H1 (cell line): ENCODE measurements around the gene MMP24. TPM values are rescaled to one million over a fixed set of nuclear protein-coding genes. Genes with fewer than 3 reads are reported as not detected.

ENCODE experiments used
- CTCF ChIA-PET: fragments of 300-600 bp; sonication (Branson Sonifier 250); formaldehyde crosslinking; loops from one replicate; lab custom pipeline; 2021; ENCODE audit not compliant: partially characterized antibody; lab: Charles Lee
- POLR2A ChIA-PET: fragments of 300-600 bp; sonication (Branson Sonifier 250); formaldehyde crosslinking; loops from one replicate; lab custom pipeline; 2021; ENCODE audit warnings: inconsistent platforms; ENCODE audit not compliant: partially characterized antibody; lab: Charles Lee
- DNase-seq, 2 experiments: peaks; one replicate each; pipeline versions ENCODE4 v3.0.0 to v3.0.0-alpha.2; 2010 to 2022; ENCODE audit warnings: low spot score in 2 of 2, low read depth in 1 of 2, mixed read lengths in 1 of 2
- FAIRE-seq: peaks from 2 replicates; lab custom pipeline; 2011; peaks lifted over from hg19 to GRCh38; lab: Jason Lieb, UNC
- H2AFZ ChIP-seq: 2 replicates; pipeline ENCODE4 v1.8.1; 2012; ENCODE audit warnings: low read length, inconsistent platforms
- H2AK5ac ChIP-seq: 2 replicates; pipeline ENCODE4 v1.6.1; 2013; ENCODE audit warnings: low read depth, low read length
- H2BK120ac ChIP-seq: replicated peaks from 2 replicates; pipeline ENCODE3; 2013; ENCODE audit warnings: low read depth, low read length, inconsistent platforms
- H2BK12ac ChIP-seq: 2 replicates; pipeline ENCODE4 v1.6.1; 2013; ENCODE audit warnings: low read depth, low read length
- H2BK15ac ChIP-seq: 2 replicates; pipeline ENCODE4 v1.6.1; 2013; ENCODE audit warnings: low read length
- H2BK20ac ChIP-seq: 2 replicates; pipeline ENCODE4 v1.6.1; 2013; ENCODE audit warnings: low read length
- H2BK5ac ChIP-seq: 2 replicates; pipeline ENCODE4 v1.6.1; 2013; ENCODE audit warnings: low read depth, low read length
- H3K14ac ChIP-seq: 2 replicates; pipeline ENCODE4 v1.6.1; 2013; ENCODE audit warnings: inconsistent platforms; ENCODE audit not compliant: insufficient read length
- H3K18ac ChIP-seq: 2 replicates; pipeline ENCODE4 v1.6.1; 2013; ENCODE audit warnings: low read length; ENCODE audit errors: extremely low read depth
- H3K23ac ChIP-seq: 2 replicates; pipeline ENCODE4 v1.6.1; 2013; ENCODE audit warnings: inconsistent platforms; ENCODE audit not compliant: insufficient read length
- H3K23me2 ChIP-seq: 2 replicates; pipeline ENCODE4 v1.6.1; 2013; ENCODE audit warnings: low read depth, low read length
- H3K27ac ChIP-seq: 2 replicates; pipeline ENCODE4 v1.6.1; 2011; ENCODE audit warnings: low read depth, low read length, inconsistent platforms
- H3K27me3 ChIP-seq, 4 experiments: replicated peaks in 1 of 4; 1 replicate in 1 of 4; 2 replicates in 3 of 4; pipeline versions ENCODE4 v1.6.1 to v1.8.1; 2011 to 2013; ENCODE audit warnings: low read length in 3 of 4, mild to moderate bottlenecking in 3 of 4, inconsistent platforms in 2 of 4, mixed read lengths in 2 of 4, moderate library complexity in 1 of 4; ENCODE audit not compliant: control insufficient read depth in 3 of 4, insufficient read depth in 3 of 4; ENCODE audit errors: extremely low read depth in 1 of 4
- H3K36me3 ChIP-seq, 4 experiments: 2 replicates each; pipeline versions ENCODE4 v1.6.1 to v1.8.1; 2011 to 2013; ENCODE audit warnings: mild to moderate bottlenecking in 4 of 4, low read length in 3 of 4, moderate library complexity in 2 of 4, control low read depth in 1 of 4, inconsistent platforms in 1 of 4; ENCODE audit not compliant: insufficient read depth in 4 of 4, control insufficient read depth in 2 of 4
- H3K4ac ChIP-seq: replicated peaks from 2 replicates; pipeline ENCODE3; 2013; ENCODE audit warnings: low read length, low read depth, mixed read lengths, inconsistent platforms; ENCODE audit not compliant: insufficient read length
- H3K4me1 ChIP-seq, 4 experiments: replicated peaks in 1 of 4; 1 replicate in 1 of 4; 2 replicates in 3 of 4; pipeline versions ENCODE4 v1.6.1 to v1.8.1; 2011 to 2013; ENCODE audit warnings: low read length in 3 of 4, inconsistent platforms in 2 of 4, mixed read lengths in 1 of 4; ENCODE audit not compliant: insufficient read depth in 4 of 4, control insufficient read depth in 3 of 4
- H3K4me2 ChIP-seq, 2 experiments: 2 replicates each; pipeline versions ENCODE4 v1.6.1 to v1.8.1; 2011 to 2013; ENCODE audit warnings: low read depth in 2 of 2, low read length in 2 of 2, control low read depth in 1 of 2, inconsistent platforms in 1 of 2, mild to moderate bottlenecking in 1 of 2; ENCODE audit not compliant: insufficient read depth in 1 of 2
- H3K4me3 ChIP-seq, 4 experiments: fragments of 200-600, 300-600 bp in 1 of 4; sonication (generic), shearing (Covaris generic), sonication (Bioruptor Twin) in 1 of 4; 2 replicates each; pipeline versions ENCODE4 v1.5.1 to v1.8.1; 2011 to 2016; ENCODE audit warnings: low read length in 4 of 4, low read depth in 3 of 4, control low read depth in 2 of 4, inconsistent platforms in 2 of 4, mild to moderate bottlenecking in 2 of 4, mixed read lengths in 1 of 4, moderate library complexity in 1 of 4; ENCODE audit not compliant: insufficient read depth in 2 of 4; ENCODE audit errors: extremely low read depth in 1 of 4
- H3K56ac ChIP-seq: replicated peaks from 2 replicates; pipeline ENCODE3; 2013; ENCODE audit warnings: low read depth, mild to moderate bottlenecking, mixed read lengths, low read length, inconsistent platforms; ENCODE audit not compliant: insufficient read length
- H3K79me1 ChIP-seq: 2 replicates; pipeline ENCODE4 v1.6.1; 2013; ENCODE audit warnings: low read depth, low read length, control low read depth
- H3K79me2 ChIP-seq, 2 experiments: 2 replicates each; pipeline versions ENCODE4 v1.6.1 to v1.8.1; 2012 to 2013; ENCODE audit warnings: low read length in 2 of 2, mild to moderate bottlenecking in 2 of 2, inconsistent platforms in 1 of 2; ENCODE audit not compliant: insufficient read depth in 2 of 2, control insufficient read depth in 1 of 2
- H3K9ac ChIP-seq, 4 experiments: replicated peaks in 1 of 4; 1 replicate in 1 of 4; 2 replicates in 3 of 4; pipeline versions ENCODE4 v1.6.1 to v1.8.1; 2011 to 2013; ENCODE audit warnings: low read depth in 3 of 4, low read length in 3 of 4, control low read depth in 2 of 4, mild to moderate bottlenecking in 2 of 4, moderate library complexity in 2 of 4, inconsistent platforms in 1 of 4; ENCODE audit errors: extremely low read depth in 1 of 4
- H3K9me3 ChIP-seq, 2 experiments: 2 replicates each; pipeline versions ENCODE4 v1.6.1 to v1.8.1; 2012 to 2013; ENCODE audit warnings: mild to moderate bottlenecking in 2 of 2, moderate library complexity in 2 of 2, control low read depth in 1 of 2, inconsistent platforms in 1 of 2, low read depth in 1 of 2, low read length in 1 of 2, mixed read lengths in 1 of 2; ENCODE audit not compliant: insufficient read depth in 2 of 2
- H4K20me1 ChIP-seq, 2 experiments: replicated peaks in 1 of 2; 2 replicates each; pipeline versions ENCODE3 to v1.8.1; 2011 to 2013; ENCODE audit warnings: inconsistent platforms in 2 of 2, low read length in 2 of 2, mild to moderate bottlenecking in 1 of 2; ENCODE audit not compliant: insufficient read depth in 2 of 2, control insufficient read depth in 1 of 2
- H4K5ac ChIP-seq: 2 replicates; pipeline ENCODE4 v1.6.1; 2013; ENCODE audit warnings: low read length, low read depth, mixed read lengths, inconsistent platforms; ENCODE audit not compliant: insufficient read length
- H4K8ac ChIP-seq: 2 replicates; pipeline ENCODE4 v1.8.0; 2013; ENCODE audit warnings: mild to moderate bottlenecking, moderate library complexity, low read length, inconsistent platforms; ENCODE audit not compliant: insufficient read depth; ENCODE audit errors: extremely low read depth
- H4K91ac ChIP-seq: replicated peaks from 2 replicates; pipeline ENCODE3; 2013; ENCODE audit warnings: low read length, mixed read lengths, inconsistent platforms; ENCODE audit not compliant: insufficient read length
- EZH2 ChIP-seq: fragments of 200-600 bp; sonication (generic); IDR thresholded peaks from 2 replicates; pipeline ENCODE4 v1.7.1; 2012; ENCODE audit warnings: low read depth, mild to moderate bottlenecking, moderate library complexity, low read length, inconsistent platforms; ENCODE audit not compliant: severe bottlenecking
- HDAC6 ChIP-seq: IDR thresholded peaks from one replicate; pipeline ENCODE4 v1.7.1; 2012; ENCODE audit warnings: low read depth, mild to moderate bottlenecking, inconsistent platforms, low read length, moderate library complexity
- PHF8 ChIP-seq: fragments of 200-600 bp; sonication (generic); conservative IDR thresholded peaks from 2 replicates; pipeline ENCODE4 v1.7.1; 2012; ENCODE audit warnings: low read depth, mild to moderate bottlenecking, inconsistent platforms, low read length, moderate library complexity
- YY1 ChIP-seq: IDR thresholded peaks from 2 replicates; pipeline ENCODE4 v1.6.1; 2011; ENCODE audit warnings: low read depth, mild to moderate bottlenecking, low read length
- WGBS, 2 experiments: shearing (Covaris generic) in 1 of 2; methylation state at CpG; one replicate each; pipeline versions ENCODE4 v1.1.6 to v1.1.7; 2013 to 2015; ENCODE audit warnings: low lambda C conversion rate in 2 of 2, mixed read lengths in 2 of 2, inconsistent platforms in 1 of 2, low coverage in 1 of 2, missing lambda C conversion rate in 1 of 2; ENCODE audit not compliant: insufficient replicate concordance in 2 of 2, insufficient coverage in 1 of 2, insufficient read length in 1 of 2; ENCODE audit errors: extremely low coverage in 1 of 2, missing lambda C conversion rate in 1 of 2; 5-methylcytosine and 5-hydroxymethylcytosine counted together
- polyA plus RNA-seq, 7 experiments: library from polyadenylated mRNA; depleted of rRNA in 3 of 7; stranded (reverse) in 5 of 7; unstranded in 2 of 7; fragments of >200 nt in 5 of 7; fragments of 200-250 nt in 2 of 7; gene quantifications; 1 replicate in 5 of 7; 2 replicates in 1 of 7; 4 replicates in 1 of 7; pipeline versions ENCODE4 v1.2.1 to v1.2.3, GENCODE V29; 2011 to 2013; ENCODE audit warnings: missing spikeins in 2 of 7, mixed read lengths in 2 of 7
- total RNA-seq: library from RNA; stranded (reverse); fragmentation: NEBNext Ultra II Directional; extraction: Animal tissue kit (Norgen Biotek cat#: 25700); gene quantifications from 2 replicates; pipeline ENCODE4 v1.2.1, GENCODE V29; 2021

Gene MMP24
- total and polyA plus RNA-seq, 2 of the 8 experiments (the other 6 are each of a cell fraction or from before 2014, with no cell fraction given): 18.8 to 21.4 TPM

DNA sequence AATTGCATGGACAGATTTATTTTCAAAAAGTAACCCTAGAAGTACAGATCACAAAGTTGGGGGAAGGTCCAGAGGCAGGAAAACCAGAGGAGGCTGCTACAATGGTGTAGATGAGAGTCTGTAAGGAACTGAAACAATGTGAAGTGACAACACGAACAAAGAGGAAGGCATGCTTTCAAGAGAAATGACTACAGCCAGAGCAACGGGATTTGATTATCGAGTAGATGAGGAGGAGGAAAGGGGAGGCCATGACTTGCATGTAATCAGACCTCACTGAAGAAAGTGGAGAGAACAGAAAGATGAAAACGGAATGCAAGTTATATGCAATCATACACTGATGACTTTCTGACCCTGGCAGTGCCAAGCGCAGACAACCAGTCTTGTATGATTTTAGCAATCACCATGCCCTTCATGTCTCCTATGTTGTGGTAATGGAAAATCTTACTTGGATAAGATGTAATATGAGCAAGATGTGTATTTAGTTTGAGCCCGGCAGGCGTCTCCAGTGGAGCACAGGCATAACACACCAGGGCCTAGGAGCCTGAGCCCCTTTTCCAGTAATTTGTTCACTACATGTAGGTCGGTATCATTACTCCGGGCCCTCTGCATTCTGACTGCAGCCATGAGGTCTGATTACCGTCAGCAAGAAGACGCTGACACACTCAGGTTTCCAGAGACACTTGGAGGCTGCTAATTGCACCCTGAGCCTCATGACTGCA, 99.7 kb downstream of the MMP24 start:
- H3K27ac ChIP-seq: no peak overlapping the region
- no peaks in the 10 kb centered on the region for H3K36me3 ChIP-seq
- H2AK5ac ChIP-seq: no peak overlapping the region
- DNase-seq (no peak), FAIRE-seq (no peak)
- ChIA-PET CTCF (interaction anchor here (0.6 to 6.6 kb wide), 4 partner anchors 8 to 107 kb away, joined by 3 to 141 read pairs (median 4); no protein-coding TSS in a partner anchor), POLR2A (no interaction called here)
- no peak overlapping the region for H2BK20ac ChIP-seq
- H4K8ac ChIP-seq: no peak overlapping the region
- no peak overlapping the region for H3K4me2 ChIP-seq
- WGBS, 2 experiments: 93% methylated on average over 11 of the region's 11 CpGs; no CpG with 5 or more reads in 1 of the 2 experiments
- H3K79me1 ChIP-seq: no peaks in the 10 kb centered on the region
- no peak overlapping the region for H2AFZ ChIP-seq
- H3K23ac ChIP-seq: no peak overlapping the region
- peak overlapping the region in 1 of 4 experiments; percentile 12; a peak in 1 of 7 replicates for H3K9ac ChIP-seq
- H4K91ac ChIP-seq: no peak overlapping the region
- H3K18ac ChIP-seq: no peak overlapping the region
- no peak overlapping the region for H3K14ac ChIP-seq
- H3K79me2 ChIP-seq: no peaks in the 10 kb centered on the region
- no peaks in the 10 kb centered on the region for H3K27me3 ChIP-seq
- H3K56ac ChIP-seq: no peak overlapping the region
- no peak overlapping the region for H2BK12ac ChIP-seq
- no peaks in the 10 kb centered on the region for H4K20me1 ChIP-seq
- peaks cover 0 to 4% (median 1%) of the 10 kb centered on the region in 4 experiments; a peak in 2 of 7 replicates for H3K4me1 ChIP-seq
- no peak overlapping the region for H2BK5ac ChIP-seq
- H2BK120ac ChIP-seq: no peak overlapping the region
- no peaks in the 10 kb centered on the region for H3K9me3 ChIP-seq
- H2BK15ac ChIP-seq: no peak overlapping the region
- no peak overlapping the region for H4K5ac ChIP-seq
- no peaks in the 10 kb centered on the region for H3K23me2 ChIP-seq
- H3K4ac ChIP-seq: no peak overlapping the region
- H3K4me3 ChIP-seq: no peak overlapping the region
- no peak for TF ChIP-seq HDAC6
- TF ChIP-seq PHF8: no peak
- no peak for TF ChIP-seq YY1
- TF ChIP-seq EZH2: no peak
